Measurements from ENCODE around the gene TMEM156. TPM values are rescaled to one million over a fixed set of nuclear protein-coding genes. Genes with fewer than 3 reads are reported as not detected.
"Not testable (repeated sequence)": the region's sequence is repeated elsewhere in the genome, so short reads cannot be mapped to it uniquely, and the experiment has no call there.

Gene TMEM156
- total RNA-seq, 1 donor from 2014 or later, result 29.4 TPM

DNA sequence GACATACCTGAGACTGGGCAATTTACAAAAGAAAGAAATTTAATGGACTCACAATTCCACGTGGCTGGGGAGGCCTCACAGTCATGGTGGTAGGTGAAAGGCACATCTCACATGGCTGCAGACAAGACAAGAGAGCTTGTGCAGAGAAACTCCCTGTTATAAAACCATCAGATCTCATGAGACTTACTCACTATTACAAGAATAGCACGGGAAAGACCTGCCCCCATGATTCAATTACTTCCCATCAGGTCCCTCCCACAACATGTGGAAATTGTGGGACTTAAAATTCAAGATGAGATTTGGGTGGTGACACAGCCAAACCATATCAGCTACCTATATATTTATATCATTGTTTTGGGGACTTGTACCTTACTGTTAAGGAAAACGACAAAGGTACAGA lies 90.3 kb downstream of the TMEM156 start:
- H3K27ac Mint-ChIP-seq; H3K4me3 Mint-ChIP-seq; H3K9me3 Mint-ChIP-seq; H3K36me3 Mint-ChIP-seq (ENCODE audit: low read depth); intact Hi-C loops (cut with micrococcal nuclease); H3K27me3 Mint-ChIP-seq (ENCODE audit: insufficient read depth); DNase-seq (ENCODE audit: low spot score): not testable (repeated sequence)
- peaks cover 47% of the 10 kb centered on the region for H3K4me1 Mint-ChIP-seq (ENCODE audit: low read depth)

DNA sequence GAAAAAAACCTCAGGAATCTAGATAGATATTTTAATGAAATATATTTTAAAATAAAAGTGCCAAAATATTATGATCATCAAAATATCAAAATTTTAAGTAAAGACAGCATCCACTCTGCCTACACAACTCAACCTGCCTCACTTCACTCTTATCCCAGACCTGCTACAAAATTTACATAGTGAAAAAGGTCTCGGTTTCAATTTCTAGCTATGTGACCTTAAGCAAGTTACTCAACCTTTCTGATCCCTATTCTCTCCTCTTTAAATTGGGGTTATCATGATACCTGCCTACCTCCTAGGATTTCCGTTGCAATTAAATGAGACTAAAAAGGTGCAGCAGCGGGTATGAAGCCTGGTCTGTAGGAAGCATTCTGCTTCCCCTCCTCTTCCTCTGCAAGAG lies 91.7 kb downstream of the TMEM156 start:
- Mint-ChIP-seq H3K36me3 (ENCODE audit: low read depth) (peaks cover 2% of the 10 kb centered on the region), H3K4me1 (ENCODE audit: low read depth) (peaks cover 43% of the 10 kb centered on the region), H3K9me3 (no peaks in the 10 kb centered on the region), H3K4me3 (no peak overlapping the region), H3K27me3 (ENCODE audit: insufficient read depth) (no peaks in the 10 kb centered on the region), H3K27ac (peak overlapping the region; percentile 47)
- intact Hi-C loops (cut with micrococcal nuclease), result no loop called here
- no peak for DNase-seq (ENCODE audit: low spot score)

DNA sequence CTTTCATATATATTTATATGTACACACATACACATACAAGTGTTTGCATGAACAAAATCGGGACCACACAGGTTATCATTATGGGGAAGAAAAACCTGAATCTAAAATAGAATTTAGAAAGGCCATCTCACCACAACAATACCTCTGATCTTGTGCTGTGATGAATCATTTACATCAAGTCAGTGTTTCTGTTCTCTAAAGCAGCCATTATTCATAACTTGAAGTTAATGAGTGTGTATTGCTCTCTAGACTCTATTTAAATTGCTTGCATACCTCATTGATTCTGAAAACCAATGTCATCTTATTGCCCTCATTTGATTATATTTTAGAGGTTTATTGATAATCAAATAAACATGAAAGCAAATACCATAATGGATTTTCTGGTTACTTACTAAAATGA lies 93.0 kb downstream of the TMEM156 start:
- Mint-ChIP-seq H3K27me3 (ENCODE audit: insufficient read depth) (no peaks in the 10 kb centered on the region), H3K4me3 (no peak overlapping the region), H3K4me1 (ENCODE audit: low read depth) (peaks cover 43% of the 10 kb centered on the region), H3K36me3 (ENCODE audit: low read depth) (peaks cover 2% of the 10 kb centered on the region), H3K27ac (peak overlapping the region; percentile 49), H3K9me3 (no peaks in the 10 kb centered on the region)
- DNase-seq (ENCODE audit: low spot score), result no peak
- intact Hi-C loops (cut with micrococcal nuclease), result loop anchor here (1.0 kb wide), 3 partner anchors 18 to 50 kb away; no protein-coding TSS in a partner anchor

DNA sequence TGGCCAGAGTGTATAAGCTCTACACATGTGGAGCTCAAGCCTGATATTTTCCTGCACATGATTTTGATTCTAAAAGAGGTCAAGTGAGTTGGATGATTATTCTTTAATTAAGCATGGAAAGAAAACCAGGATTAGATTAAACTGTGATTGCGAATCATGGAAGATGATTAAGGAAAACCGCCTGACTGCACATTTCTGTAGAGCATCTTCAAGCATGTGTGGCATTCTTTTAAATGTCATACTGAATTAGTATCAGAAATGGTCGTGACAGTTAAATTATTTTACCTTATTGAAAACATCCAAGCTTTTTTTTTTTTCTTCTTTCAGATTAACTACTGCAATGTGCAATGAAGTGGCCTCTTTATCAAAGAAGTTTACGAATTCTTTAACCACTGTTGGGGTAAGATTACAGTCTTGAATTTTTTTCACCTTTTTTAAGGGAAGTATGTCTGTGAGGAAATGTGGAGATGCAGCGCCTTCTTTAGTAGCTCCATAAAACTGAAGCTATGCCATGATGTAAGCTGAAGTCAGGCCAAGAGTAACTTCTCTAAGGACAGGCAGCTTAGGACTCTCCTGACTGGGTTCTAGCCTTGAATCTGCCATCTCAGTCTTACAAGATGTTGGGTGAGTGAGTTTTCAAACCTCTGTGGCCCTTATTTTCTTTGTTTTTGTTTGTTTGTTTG lies 96.7 kb downstream of the TMEM156 start:
- intact Hi-C loops (cut with micrococcal nuclease), result no loop called here
- Mint-ChIP-seq H3K27ac (no peak overlapping the region), H3K9me3 (no peaks in the 10 kb centered on the region), H3K27me3 (ENCODE audit: insufficient read depth) (peaks cover under 1% of the 10 kb centered on the region), H3K4me1 (ENCODE audit: low read depth) (peaks cover 21% of the 10 kb centered on the region), H3K4me3 (no peak overlapping the region), H3K36me3 (ENCODE audit: low read depth) (peaks cover 2% of the 10 kb centered on the region)
- DNase-seq (ENCODE audit: low spot score), result no peak

DNA sequence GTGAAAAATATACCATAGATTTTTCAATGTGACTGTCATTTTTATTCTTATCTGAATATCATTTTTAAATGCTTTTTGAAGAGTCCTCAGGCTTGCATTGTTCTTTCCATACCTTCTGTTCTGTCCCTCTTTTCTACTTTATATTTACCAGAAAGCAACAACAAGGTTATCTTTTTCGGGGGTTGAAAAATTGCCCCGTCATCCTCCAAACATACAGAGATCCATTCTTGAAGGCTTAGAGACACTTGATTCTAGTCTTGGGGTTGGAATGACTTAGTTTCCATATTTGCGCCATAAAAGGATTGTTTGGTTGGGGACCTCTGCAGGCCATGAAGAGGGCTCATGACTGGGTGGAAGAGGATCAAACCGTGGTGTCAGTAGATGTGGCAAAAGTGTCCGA lies 101.1 kb downstream of the TMEM156 start:
- peaks cover 7% of the 10 kb centered on the region for H3K4me1 Mint-ChIP-seq (ENCODE audit: low read depth)
- no peak for DNase-seq (ENCODE audit: low spot score)
- H3K4me3 Mint-ChIP-seq, result no peak overlapping the region
- no peaks in the 10 kb centered on the region for H3K9me3 Mint-ChIP-seq
- H3K27me3 Mint-ChIP-seq (ENCODE audit: insufficient read depth), result peaks cover 2% of the 10 kb centered on the region
- intact Hi-C loops (cut with micrococcal nuclease), result no loop called here
- no peaks in the 10 kb centered on the region for H3K36me3 Mint-ChIP-seq (ENCODE audit: low read depth)
- no peak overlapping the region for H3K27ac Mint-ChIP-seq

DNA sequence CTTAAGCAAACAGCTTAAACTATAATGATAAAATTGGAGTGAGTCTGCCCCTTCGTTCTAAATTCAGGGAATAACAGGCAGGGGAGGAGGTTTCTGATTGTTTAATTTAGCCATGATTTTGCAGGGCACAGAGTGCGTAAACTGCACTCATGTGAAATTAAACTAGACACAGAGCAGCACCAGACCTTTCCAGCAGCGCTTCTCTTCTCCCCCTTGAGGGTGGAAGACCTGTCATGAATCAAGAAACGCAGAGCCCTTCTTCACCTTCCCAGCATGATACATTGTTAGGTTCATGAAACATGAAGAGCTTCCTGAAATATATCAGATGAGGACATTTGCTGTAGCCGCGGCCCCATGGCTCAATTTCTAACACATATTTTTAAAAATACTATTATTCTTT lies 101.5 kb downstream of the TMEM156 start:
- Mint-ChIP-seq H3K27me3 (ENCODE audit: insufficient read depth) (peaks cover 2% of the 10 kb centered on the region), H3K27ac (no peak overlapping the region), H3K36me3 (ENCODE audit: low read depth) (no peaks in the 10 kb centered on the region), H3K4me1 (ENCODE audit: low read depth) (peaks cover 7% of the 10 kb centered on the region), H3K9me3 (no peaks in the 10 kb centered on the region), H3K4me3 (no peak overlapping the region)
- intact Hi-C loops (cut with micrococcal nuclease), result no loop called here
- no peak for DNase-seq (ENCODE audit: low spot score)

DNA sequence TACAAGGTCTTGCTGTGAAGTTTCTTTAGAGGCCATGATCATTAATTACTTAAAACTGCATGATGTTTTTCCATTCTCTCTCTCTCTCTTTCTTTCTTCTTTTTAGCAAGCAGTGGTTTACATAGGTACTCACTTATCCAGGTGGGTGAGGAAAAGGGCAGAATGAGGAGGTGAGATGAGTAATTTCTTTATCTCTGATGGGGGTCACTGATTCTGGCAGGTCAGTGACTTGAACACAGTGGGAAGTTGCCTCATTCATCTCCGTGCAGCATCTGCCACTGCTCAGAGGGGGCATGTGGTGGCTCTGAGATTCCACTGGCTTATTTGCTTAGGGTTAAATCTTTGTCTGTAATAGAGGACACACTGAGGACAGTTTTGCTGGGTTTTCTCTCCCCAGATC lies 102.0 kb downstream of the TMEM156 start:
- H3K36me3 Mint-ChIP-seq (ENCODE audit: low read depth), result no peaks in the 10 kb centered on the region
- H3K4me3 Mint-ChIP-seq, result no peak overlapping the region
- H3K4me1 Mint-ChIP-seq (ENCODE audit: low read depth), result peaks cover 7% of the 10 kb centered on the region
- no peak for DNase-seq (ENCODE audit: low spot score)
- intact Hi-C loops (cut with micrococcal nuclease), result no loop called here
- H3K27ac Mint-ChIP-seq, result no peak overlapping the region
- peaks cover 2% of the 10 kb centered on the region for H3K27me3 Mint-ChIP-seq (ENCODE audit: insufficient read depth)
- H3K9me3 Mint-ChIP-seq, result no peaks in the 10 kb centered on the region

DNA sequence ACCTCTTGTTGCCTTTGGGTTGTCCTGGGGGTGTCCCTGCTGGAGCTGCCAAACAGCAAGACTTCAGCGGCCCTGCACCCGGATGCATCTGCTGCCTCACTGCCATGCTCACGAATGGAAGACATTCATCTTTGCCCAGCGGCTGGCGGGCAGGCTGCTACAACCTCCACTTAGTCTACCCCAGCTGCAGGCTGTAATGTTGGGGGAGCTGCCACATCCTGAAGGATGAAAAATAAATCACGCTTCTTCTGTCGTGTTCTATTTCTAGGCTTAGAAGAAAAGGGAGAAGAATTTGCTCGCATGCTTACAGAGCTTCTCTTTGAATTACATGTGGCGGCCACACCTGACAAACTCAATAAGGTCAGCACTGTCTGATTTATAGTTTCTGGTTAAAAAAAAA lies 103.2 kb downstream of the TMEM156 start:
- Mint-ChIP-seq H3K36me3 (ENCODE audit: low read depth) (no peaks in the 10 kb centered on the region), H3K9me3 (no peaks in the 10 kb centered on the region)

DNA sequence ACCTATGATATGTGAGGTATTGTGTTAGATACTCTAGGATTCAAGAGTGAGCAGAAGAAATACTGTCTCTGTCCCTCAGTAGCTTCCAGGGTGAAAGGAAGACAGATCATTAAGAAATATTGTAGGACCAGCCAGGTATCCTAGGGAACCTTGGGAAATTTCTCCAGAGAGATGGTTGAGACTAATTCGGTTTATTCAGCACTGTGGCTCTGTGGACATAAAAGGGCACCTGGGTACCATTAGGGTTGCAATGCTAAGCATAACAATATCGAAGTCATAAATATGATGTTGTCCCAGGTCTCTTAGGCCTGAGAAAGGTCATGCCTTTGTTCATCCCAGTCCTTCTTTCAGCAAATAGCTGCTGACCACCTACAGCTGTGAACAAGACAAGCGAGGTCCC lies 103.6 kb downstream of the TMEM156 start:
- intact Hi-C loops (cut with micrococcal nuclease), result no loop called here
- H3K9me3 Mint-ChIP-seq, result no peaks in the 10 kb centered on the region
- peaks cover 2% of the 10 kb centered on the region for H3K27me3 Mint-ChIP-seq (ENCODE audit: insufficient read depth)
- DNase-seq (ENCODE audit: low spot score), result no peak
- no peaks in the 10 kb centered on the region for H3K36me3 Mint-ChIP-seq (ENCODE audit: low read depth)
- peaks cover 12% of the 10 kb centered on the region for H3K4me1 Mint-ChIP-seq (ENCODE audit: low read depth)
- H3K4me3 Mint-ChIP-seq, result no peak overlapping the region
- no peak overlapping the region for H3K27ac Mint-ChIP-seq

More for the DNA sequence above, 103.2 kb downstream of the TMEM156 start:
- Mint-ChIP-seq H3K27ac (no peak overlapping the region), H3K4me1 (ENCODE audit: low read depth) (peaks cover 7% of the 10 kb centered on the region), H3K27me3 (ENCODE audit: insufficient read depth) (peaks cover 2% of the 10 kb centered on the region), H3K4me3 (no peak overlapping the region)
- intact Hi-C loops (cut with micrococcal nuclease), result no loop called here
- DNase-seq (ENCODE audit: low spot score), result no peak

DNA sequence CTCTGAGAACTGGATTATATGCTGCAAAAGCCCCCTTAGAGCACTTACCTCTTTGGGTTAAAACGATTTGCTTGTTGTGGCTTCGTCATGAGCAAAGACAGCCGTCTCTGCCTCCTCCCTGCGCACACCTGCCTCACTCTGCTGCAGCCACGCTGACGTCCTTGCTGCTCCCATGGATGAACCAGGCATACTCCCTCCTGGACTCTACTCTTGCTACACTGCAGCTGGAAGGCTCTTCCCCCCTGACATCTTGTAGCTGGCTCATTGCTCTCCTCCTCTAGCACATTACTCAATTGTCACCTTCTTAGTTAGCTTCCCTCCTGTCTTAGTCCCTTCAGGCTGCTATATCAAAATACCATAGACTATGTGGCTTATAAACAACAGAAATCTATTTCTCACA lies 105.3 kb downstream of the TMEM156 start:
- Mint-ChIP-seq H3K27ac (no peak overlapping the region), H3K4me3 (no peak overlapping the region), H3K4me1 (ENCODE audit: low read depth) (peaks cover 13% of the 10 kb centered on the region), H3K27me3 (ENCODE audit: insufficient read depth) (peaks cover 2% of the 10 kb centered on the region), H3K9me3 (no peaks in the 10 kb centered on the region), H3K36me3 (ENCODE audit: low read depth) (no peaks in the 10 kb centered on the region)
- intact Hi-C loops (cut with micrococcal nuclease), result no loop called here
- no peak for DNase-seq (ENCODE audit: low spot score)

DNA sequence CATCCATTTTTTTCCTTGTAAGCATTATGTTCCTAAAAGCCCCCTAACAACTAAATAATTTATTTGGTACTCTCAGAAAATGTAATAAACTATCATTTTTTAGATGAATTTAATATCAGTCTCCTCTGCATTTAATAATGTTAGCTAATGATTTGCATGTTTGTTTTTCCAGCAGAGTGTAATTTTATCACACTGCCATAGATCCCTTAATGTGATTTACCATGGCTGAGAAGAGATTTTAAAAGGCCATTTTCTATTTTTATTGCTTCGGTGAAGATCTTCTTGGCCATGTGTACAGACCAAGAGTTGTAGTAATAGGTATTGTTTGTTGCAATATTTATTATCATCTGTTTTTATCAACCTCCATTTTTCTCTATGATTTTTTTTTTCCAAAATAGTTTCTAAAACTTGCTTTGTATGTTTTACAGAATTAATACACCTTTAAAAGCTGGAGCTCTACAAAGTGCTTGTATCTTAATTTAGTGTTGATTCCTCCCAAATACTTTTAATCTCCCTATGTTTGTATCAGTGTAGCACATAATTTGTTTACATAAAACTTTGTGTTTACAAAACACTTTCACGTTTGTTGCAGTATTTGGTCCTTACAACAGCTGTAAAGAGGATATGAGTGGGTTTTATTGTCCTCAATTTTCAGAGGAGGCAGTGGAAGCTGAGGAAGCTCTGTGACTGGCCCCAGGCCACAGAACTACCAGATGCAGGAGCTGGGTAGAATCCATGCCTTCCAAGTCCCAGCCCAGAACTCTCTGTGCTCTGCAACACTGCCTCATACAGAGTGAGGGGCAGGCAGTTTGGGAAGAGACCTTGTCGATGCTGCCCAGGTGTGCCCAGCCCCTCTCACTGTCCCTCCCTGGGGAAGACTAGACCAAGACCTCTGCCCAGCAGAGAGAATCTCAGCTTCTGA lies 106.5 kb downstream of the TMEM156 start:
- H3K27me3 Mint-ChIP-seq (ENCODE audit: insufficient read depth), result peaks cover 2% of the 10 kb centered on the region
- H3K4me3 Mint-ChIP-seq, result no peak overlapping the region
- DNase-seq (ENCODE audit: low spot score), result no peak
- peaks cover 15% of the 10 kb centered on the region for H3K4me1 Mint-ChIP-seq (ENCODE audit: low read depth)
- no peaks in the 10 kb centered on the region for H3K36me3 Mint-ChIP-seq (ENCODE audit: low read depth)
- intact Hi-C loops (cut with micrococcal nuclease), result no loop called here
- no peak overlapping the region for H3K27ac Mint-ChIP-seq
- H3K9me3 Mint-ChIP-seq, result no peaks in the 10 kb centered on the region

DNA sequence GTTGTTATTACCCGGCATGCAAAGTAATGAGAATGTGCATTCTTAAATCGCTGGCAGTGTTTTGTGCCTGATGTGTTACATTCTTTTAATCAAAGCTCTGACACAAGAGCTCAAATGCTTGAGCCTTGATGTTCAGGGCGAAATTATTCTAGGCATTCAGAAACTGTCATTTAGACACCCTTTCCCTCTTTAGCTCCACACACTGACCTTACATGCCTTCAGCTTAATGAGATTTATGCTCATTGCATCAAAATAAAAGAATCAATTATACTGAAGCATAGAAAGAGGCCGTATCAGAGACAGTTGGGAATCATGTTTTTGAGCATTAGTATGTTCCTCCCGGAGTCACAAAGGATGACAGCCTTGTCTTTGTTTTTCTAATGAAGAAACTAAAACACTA lies 107.9 kb downstream of the TMEM156 start:
- no peak for DNase-seq (ENCODE audit: low spot score)
- no peaks in the 10 kb centered on the region for H3K36me3 Mint-ChIP-seq (ENCODE audit: low read depth)
- no peaks in the 10 kb centered on the region for H3K27me3 Mint-ChIP-seq (ENCODE audit: insufficient read depth)
- no peak overlapping the region for H3K4me3 Mint-ChIP-seq
- no peaks in the 10 kb centered on the region for H3K9me3 Mint-ChIP-seq
- no peak overlapping the region for H3K27ac Mint-ChIP-seq
- H3K4me1 Mint-ChIP-seq (ENCODE audit: low read depth), result peaks cover 13% of the 10 kb centered on the region
- intact Hi-C loops (cut with micrococcal nuclease), result no loop called here

DNA sequence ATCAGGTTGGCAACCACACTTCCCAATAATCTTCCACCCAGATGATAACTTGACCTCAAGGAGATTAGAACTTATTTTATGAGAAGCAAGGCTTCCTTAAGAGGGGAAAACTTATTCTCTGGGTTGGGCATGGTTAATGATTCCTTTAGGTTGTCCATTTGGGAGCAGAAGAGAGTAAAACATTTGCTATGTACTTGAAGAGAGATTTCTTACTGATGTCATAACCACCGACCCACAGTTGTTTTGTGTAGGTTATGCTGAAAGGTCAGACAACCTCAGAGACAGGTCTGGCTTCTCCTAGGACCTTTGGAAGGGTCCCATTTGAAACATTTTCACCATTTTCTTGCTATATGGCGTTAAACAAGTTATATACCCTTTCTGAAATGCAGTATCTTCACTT lies 108.5 kb downstream of the TMEM156 start:
- no peaks in the 10 kb centered on the region for H3K9me3 Mint-ChIP-seq
- intact Hi-C loops (cut with micrococcal nuclease), result no loop called here
- no peaks in the 10 kb centered on the region for H3K27me3 Mint-ChIP-seq (ENCODE audit: insufficient read depth)
- H3K4me3 Mint-ChIP-seq, result no peak overlapping the region
- H3K36me3 Mint-ChIP-seq (ENCODE audit: low read depth), result no peaks in the 10 kb centered on the region
- H3K27ac Mint-ChIP-seq, result no peak overlapping the region
- DNase-seq (ENCODE audit: low spot score), result no peak
- peaks cover 13% of the 10 kb centered on the region for H3K4me1 Mint-ChIP-seq (ENCODE audit: low read depth)
